Activated CD8-positive, alpha-beta T cell treated with anti-CD3 and anti-CD28 coated beads for 36 hours (primary cell): ENCODE results near the gene STARD5. TPM values are rescaled to one million over a fixed set of nuclear protein-coding genes. Genes with fewer than 3 reads are reported as not detected.

Source experiments
- ATAC-seq: fragments of 200-7000 bp; cut with Tn5 transposase; one replicate; pipeline ENCODE4 v1.10.0; 2021; ENCODE audit warnings: mild to moderate bottlenecking, moderate library complexity
- CTCF ChIA-PET: fragments of 350-600 bp; sonication (Branson Sonifier 250); formaldehyde crosslinking; loops from one replicate; lab custom pipeline; 2021; ENCODE audit warnings: antibody characterized with exemption; lab: Charles Lee
- POLR2A ChIA-PET: fragments of 350-600 bp; sonication (Branson Sonifier 250); formaldehyde crosslinking; loops from one replicate; lab custom pipeline; 2021; ENCODE audit warnings: antibody characterized with exemption; lab: Charles Lee
- DNase-seq: peaks from one replicate; pipeline ENCODE4 v3.0.0-alpha.2; 2020
- H3K27ac Mint-ChIP-seq: one replicate; pipeline ENCODE4 v1.8.0; 2021; ENCODE audit warnings: mild to moderate bottlenecking, mixed read lengths
- H3K27me3 Mint-ChIP-seq: one replicate; pipeline ENCODE4 v1.8.0; 2021; ENCODE audit warnings: mixed read lengths
- H3K36me3 Mint-ChIP-seq: one replicate; pipeline ENCODE4 v1.8.0; 2021; ENCODE audit warnings: low read depth, mixed read lengths
- H3K4me1 Mint-ChIP-seq: one replicate; pipeline ENCODE4 v1.8.0; 2021; ENCODE audit warnings: low read depth, mixed read lengths
- H3K4me3 Mint-ChIP-seq: one replicate; pipeline ENCODE4 v1.8.0; 2021; ENCODE audit warnings: mild to moderate bottlenecking, moderate library complexity, mixed read lengths
- H3K9me3 Mint-ChIP-seq: one replicate; pipeline ENCODE4 v1.8.0; 2021; ENCODE audit warnings: mixed read lengths
- CTCF ChIP-seq: fragments of 200-600 bp; IDR thresholded peaks from one replicate; pipeline ENCODE4 v1.8.0; 2022; ENCODE audit warnings: antibody characterized with exemption, mild to moderate bottlenecking
- intact Hi-C: fragments of 100-400 bp; cut with micrococcal nuclease; formaldehyde crosslinking; loops from one replicate; pipeline ENCODE4 v1.10.0; 2022
- total RNA-seq, 2 experiments: library from RNA; stranded (reverse); gene quantifications; one replicate each; pipeline ENCODE4 v1.2.3, GENCODE V29; 2021

The STARD5 gene
- total RNA-seq, 2 experiments from 2014 or later: 6.7 to 6.9 TPM

GRCh38 chr15:81264072-81264857, 59.7 kb downstream of the STARD5 start:
- ATAC-seq (no peak), DNase-seq (no peak)
- Mint-ChIP-seq H3K36me3 (no peaks in the 10 kb centered on the region), H3K27ac (no peak overlapping the region), H3K4me3 (no peak overlapping the region), H3K4me1 (peaks cover 34% of the 10 kb centered on the region), H3K9me3 (no peaks in the 10 kb centered on the region), H3K27me3 (peaks cover 3% of the 10 kb centered on the region)
- CTCF ChIA-PET: interaction anchor here (1.0 to 6.4 kb wide), 7 partner anchors 9 to 288 kb away, joined by 3 to 195 read pairs (median 42); no protein-coding TSS in a partner anchor
- intact Hi-C loops: loop anchor here (10.0 kb wide), 1 partner anchor 269 kb away; no protein-coding TSS in a partner anchor
- POLR2A ChIA-PET: no interaction called here
- TF ChIP-seq CTCF: no peak

- Mint-ChIP-seq H3K36me3 (no peaks in the 10 kb centered on the region), H3K4me3 (no peak overlapping the region), H3K27me3 (peaks cover 3% of the 10 kb centered on the region), H3K9me3 (no peaks in the 10 kb centered on the region), H3K4me1 (peaks cover 26% of the 10 kb centered on the region), H3K27ac (no peak overlapping the region)
- TF ChIP-seq CTCF: no peak
- DNase-seq (no peak), ATAC-seq (no peak)
- POLR2A ChIA-PET: no interaction called here
- CTCF ChIA-PET: interaction anchor here (0.7 to 2.1 kb wide), 5 partner anchors 71 to 156 kb away, joined by 3 to 14 read pairs (median 3); no protein-coding TSS in a partner anchor
- intact Hi-C loops: loop anchor here (10.0 kb wide), 1 partner anchor 269 kb away; no protein-coding TSS in a partner anchor
Observed at GRCh38 chr15:81263477-81263876, 60.5 kb downstream of the STARD5 start.

GRCh38 chr15:81261172-81261811, 62.6 kb downstream of the STARD5 start:
- H3K4me1 Mint-ChIP-seq: peaks cover 13% of the 10 kb centered on the region
- H3K36me3 Mint-ChIP-seq: no peaks in the 10 kb centered on the region
- DNase-seq (no peak), ATAC-seq (no peak)
- intact Hi-C loops: loop anchor here (10.0 kb wide), 1 partner anchor 266 kb away; no protein-coding TSS in a partner anchor
- TF ChIP-seq CTCF: no peak
- H3K4me3 Mint-ChIP-seq: no peak overlapping the region
- ChIA-PET POLR2A (no interaction called here), CTCF (interaction anchor here (1.0 to 2.2 kb wide), 7 partner anchors 9 to 154 kb away, joined by 3 to 14 read pairs (median 5); no protein-coding TSS in a partner anchor)
- peaks cover 5% of the 10 kb centered on the region for H3K27me3 Mint-ChIP-seq
- H3K9me3 Mint-ChIP-seq: no peaks in the 10 kb centered on the region
- H3K27ac Mint-ChIP-seq: no peak overlapping the region

GRCh38 chr15:81259760-81260298, 64.1 kb downstream of the STARD5 start:
- intact Hi-C loops: loop anchor here (10.0 kb wide), 1 partner anchor 265 kb away; no protein-coding TSS in a partner anchor

More at GRCh38 chr15:81259760-81260298, 64.1 kb downstream of the STARD5 start:
- ChIA-PET CTCF (interaction anchor here (1.2 to 2.2 kb wide), 4 partner anchors 9 to 152 kb away, joined by 5 to 8 read pairs (median 6); no protein-coding TSS in a partner anchor), POLR2A (interaction anchor here (0.8 kb wide), 1 partner anchor 814 kb away, joined by 3 read pairs; no protein-coding TSS in a partner anchor)
- H3K4me3 Mint-ChIP-seq: no peak overlapping the region
- H3K27me3 Mint-ChIP-seq: peaks cover 3% of the 10 kb centered on the region
- H3K36me3 Mint-ChIP-seq: no peaks in the 10 kb centered on the region
- no peak overlapping the region for H3K27ac Mint-ChIP-seq
- TF ChIP-seq CTCF: no peak
- no peaks in the 10 kb centered on the region for H3K4me1 Mint-ChIP-seq
- DNase-seq (no peak), ATAC-seq (no peak)
- H3K9me3 Mint-ChIP-seq: no peaks in the 10 kb centered on the region

Other genes with a start within 250 kb of the STARD5 start
- not detected for gene CFAP161, start 189.9 kb downstream of the STARD5 start, total RNA-seq
- 100 to 1,000 TPM; 130 to 138 TPM for gene IL16, start 127.3 kb downstream of the STARD5 start, total RNA-seq
- not detected for gene TMC3, start 50.1 kb upstream of the STARD5 start, total RNA-seq